D721Med (cell line): Measurements from ENCODE around the gene GPR32.
"Not testable (repeated sequence)": the region's sequence is repeated elsewhere in the genome, so short reads cannot be mapped to it uniquely, and the experiment has no call there.

Source experiments
- DNase-seq: peaks from one replicate; pipeline ENCODE4 v3.0.0; 2011; ENCODE audit warnings: low spot score; ENCODE audit not compliant: insufficient read length
- FAIRE-seq: peaks from 2 replicates; lab custom pipeline; 2011; peaks lifted over from hg19 to GRCh38; lab: Jason Lieb, UNC
- TF ChIP-seq, protein P1 (sequence below): IDR thresholded peaks from 2 replicates; pipeline ENCODE4 v1.5.1; 2012; ENCODE audit warnings: mild to moderate bottlenecking, control low read depth; ENCODE audit not compliant: insufficient read depth; ENCODE audit errors: missing control alignments

Gene GPR32, protein sequence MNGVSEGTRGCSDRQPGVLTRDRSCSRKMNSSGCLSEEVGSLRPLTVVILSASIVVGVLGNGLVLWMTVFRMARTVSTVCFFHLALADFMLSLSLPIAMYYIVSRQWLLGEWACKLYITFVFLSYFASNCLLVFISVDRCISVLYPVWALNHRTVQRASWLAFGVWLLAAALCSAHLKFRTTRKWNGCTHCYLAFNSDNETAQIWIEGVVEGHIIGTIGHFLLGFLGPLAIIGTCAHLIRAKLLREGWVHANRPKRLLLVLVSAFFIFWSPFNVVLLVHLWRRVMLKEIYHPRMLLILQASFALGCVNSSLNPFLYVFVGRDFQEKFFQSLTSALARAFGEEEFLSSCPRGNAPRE

DNA sequence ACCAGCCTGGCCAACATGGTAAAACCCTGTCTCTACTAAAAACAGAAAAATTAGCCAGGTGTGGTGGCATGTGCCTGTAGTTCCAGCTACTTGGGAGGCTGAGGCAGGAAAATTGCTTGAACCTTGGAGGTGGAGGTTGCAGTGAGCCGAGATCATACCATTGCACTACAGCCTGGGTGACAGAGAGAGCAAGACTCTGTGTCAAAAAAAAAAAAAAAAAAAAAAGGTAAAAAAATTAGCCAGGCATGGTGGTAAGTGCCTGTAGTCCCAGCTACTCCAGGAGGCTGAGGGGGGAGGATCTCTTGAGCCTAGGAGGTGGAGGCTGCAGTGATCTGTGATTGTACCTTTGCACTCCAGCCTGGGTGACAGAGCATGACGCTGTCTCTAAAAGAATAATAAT lies at the start of gene GPR32:
GPR32 (plus strand) TSS at position 301 of the 400 bp plus-strand sequence. CDS start 137 bp downstream, outside the sequence.
- DNase-seq, FAIRE-seq: not testable (repeated sequence)

GRCh38 chr19:50720921-50721381 lies 49.3 kb upstream of the GPR32 start:
- DNase-seq, result no peak
- FAIRE-seq, result no peak
- TF ChIP-seq, protein P1, sequence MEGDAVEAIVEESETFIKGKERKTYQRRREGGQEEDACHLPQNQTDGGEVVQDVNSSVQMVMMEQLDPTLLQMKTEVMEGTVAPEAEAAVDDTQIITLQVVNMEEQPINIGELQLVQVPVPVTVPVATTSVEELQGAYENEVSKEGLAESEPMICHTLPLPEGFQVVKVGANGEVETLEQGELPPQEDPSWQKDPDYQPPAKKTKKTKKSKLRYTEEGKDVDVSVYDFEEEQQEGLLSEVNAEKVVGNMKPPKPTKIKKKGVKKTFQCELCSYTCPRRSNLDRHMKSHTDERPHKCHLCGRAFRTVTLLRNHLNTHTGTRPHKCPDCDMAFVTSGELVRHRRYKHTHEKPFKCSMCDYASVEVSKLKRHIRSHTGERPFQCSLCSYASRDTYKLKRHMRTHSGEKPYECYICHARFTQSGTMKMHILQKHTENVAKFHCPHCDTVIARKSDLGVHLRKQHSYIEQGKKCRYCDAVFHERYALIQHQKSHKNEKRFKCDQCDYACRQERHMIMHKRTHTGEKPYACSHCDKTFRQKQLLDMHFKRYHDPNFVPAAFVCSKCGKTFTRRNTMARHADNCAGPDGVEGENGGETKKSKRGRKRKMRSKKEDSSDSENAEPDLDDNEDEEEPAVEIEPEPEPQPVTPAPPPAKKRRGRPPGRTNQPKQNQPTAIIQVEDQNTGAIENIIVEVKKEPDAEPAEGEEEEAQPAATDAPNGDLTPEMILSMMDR, result no peak

DNA sequence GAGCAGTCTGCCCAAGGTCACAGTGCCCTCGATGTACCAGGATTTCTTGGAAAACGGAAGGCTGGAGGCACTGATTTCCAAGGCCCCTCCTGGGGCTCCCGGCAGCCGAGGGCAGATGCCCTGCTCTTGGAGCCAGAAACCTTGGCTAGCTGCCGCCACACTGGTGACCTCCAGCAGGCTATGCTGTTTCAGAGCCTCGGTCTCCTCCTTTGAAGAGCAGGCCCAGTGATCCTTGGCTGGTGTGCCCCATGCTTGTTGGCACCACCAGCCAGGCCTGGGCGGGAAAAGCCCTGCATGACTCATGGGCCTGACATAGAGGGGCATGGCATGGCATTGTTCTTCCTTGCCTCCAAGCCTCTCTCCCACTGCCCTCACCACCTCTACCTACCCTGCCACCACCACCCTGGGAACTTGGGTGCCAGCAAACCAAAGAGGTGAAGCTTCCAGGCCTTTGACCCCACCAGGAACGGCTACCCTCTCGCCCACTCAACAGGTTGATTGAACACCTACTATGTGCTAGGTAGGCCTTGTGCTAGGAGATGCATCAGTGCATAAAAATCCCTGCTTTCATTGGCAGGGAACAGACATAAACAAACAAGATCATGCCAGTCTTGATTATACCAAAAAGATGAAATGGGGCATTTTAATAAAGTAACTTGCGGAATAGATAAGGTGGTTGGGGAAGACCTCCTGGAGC lies 48.7 kb upstream of the GPR32 start:
- no peak for FAIRE-seq
- no peak for DNase-seq
- TF ChIP-seq, protein P1, result no peak

- FAIRE-seq (no peak), DNase-seq (no peak)
- TF ChIP-seq, protein P1, result no peak
These were observed 47.9 kb upstream of the GPR32 start for GRCh38 chr19:50722201-50723013.

GRCh38 chr19:50723069-50723468 lies 47.2 kb upstream of the GPR32 start, which contains the start of gene CLEC11A:
Gene CLEC11A, plus strand, starts transcription at chr19:50723364. Its CDS starts 162 bp downstream, at chr19:50723526.
- TF ChIP-seq, protein P1, result no peak
- DNase-seq, result no peak
- no peak for FAIRE-seq

- DNase-seq (no peak), FAIRE-seq (no peak)
- TF ChIP-seq, protein P1, result no peak
These were observed 46.3 kb upstream of the GPR32 start for GRCh38 chr19:50723735-50724521.
